Stimulated activated naive CD8-positive, alpha-beta T cell treated with anti-CD3 and anti-CD28 coated beads, Interleukin-15, amount 100 ng/mL, for 72 hours (primary cell): ENCODE results near the gene COTL1.
"Not testable (repeated sequence)": the region's sequence is repeated elsewhere in the genome, so short reads cannot be mapped to it uniquely, and the experiment has no call there.

Experiments
- ATAC-seq: fragments of 150-1000 bp; cut with Tn5 transposase; 2 replicates; pipeline ENCODE4 v1.10.0; 2021; ENCODE audit warnings: mild to moderate bottlenecking, moderate library complexity
- DNase-seq, 2 donors: peaks; one replicate each; pipeline ENCODE4 v3.0.0; 2021 to 2022
- H3K27ac Mint-ChIP-seq, 2 donors: one replicate each; pipeline ENCODE4 v1.8.0; 2022; ENCODE audit warnings: mild to moderate bottlenecking in 2 of 2, mixed read lengths in 2 of 2, moderate library complexity in 2 of 2
- H3K27me3 Mint-ChIP-seq: one replicate; pipeline ENCODE4 v1.8.0; 2022; ENCODE audit warnings: mixed read lengths
- H3K4me1 Mint-ChIP-seq: one replicate; pipeline ENCODE4 v1.8.0; 2022; ENCODE audit warnings: mild to moderate bottlenecking, mixed read lengths
- H3K4me3 Mint-ChIP-seq, 2 donors: one replicate each; pipeline ENCODE4 v1.8.0; 2022; ENCODE audit warnings: mild to moderate bottlenecking in 2 of 2, mixed read lengths in 2 of 2, moderate library complexity in 1 of 2
- H3K9me3 Mint-ChIP-seq, 2 donors: one replicate each; pipeline ENCODE4 v1.8.0; 2022; ENCODE audit warnings: mixed read lengths in 2 of 2

Gene COTL1

GRCh38 chr16:84631153-84631466 lies 13.2 kb upstream of the COTL1 start:
- Mint-ChIP-seq H3K27me3 (peaks cover 25% of the 10 kb centered on the region), H3K4me1 (peaks cover 39% of the 10 kb centered on the region), H3K27ac (no peak overlapping the region), H3K9me3 (no peaks in the 10 kb centered on the region), H3K4me3 (peak overlapping the region; percentile 71 to 78)
- ATAC-seq (peak; percentile 67), DNase-seq (no peak)

GRCh38 chr16:84630446-84631152 lies 12.7 kb upstream of the COTL1 start:
- DNase-seq = no peak
- Mint-ChIP-seq H3K27me3 (peaks cover 25% of the 10 kb centered on the region), H3K4me1 (peaks cover 39% of the 10 kb centered on the region), H3K4me3 (peak overlapping the region; percentile 71 to 78), H3K27ac (peak overlapping the region in 1 of 2 donors; percentile 62), H3K9me3 (no peaks in the 10 kb centered on the region)
- peak; percentile 70 for ATAC-seq

- ATAC-seq = no peak
- no peak overlapping the region for H3K4me3 Mint-ChIP-seq
- no peak for DNase-seq
- H3K27ac Mint-ChIP-seq = no peak overlapping the region
- peaks cover 39% of the 10 kb centered on the region for H3K4me1 Mint-ChIP-seq
- H3K27me3 Mint-ChIP-seq = peaks cover 25% of the 10 kb centered on the region
- H3K9me3 Mint-ChIP-seq = no peaks in the 10 kb centered on the region
Observed at GRCh38 chr16:84630009-84630408, 12.1 kb upstream of the COTL1 start.

GRCh38 chr16:84629580-84629979 lies 11.7 kb upstream of the COTL1 start:
- Mint-ChIP-seq H3K4me1 (peaks cover 39% of the 10 kb centered on the region), H3K9me3 (no peaks in the 10 kb centered on the region), H3K27ac (no peak overlapping the region), H3K4me3 (no peak overlapping the region), H3K27me3 (peaks cover 25% of the 10 kb centered on the region)
- ATAC-seq (no peak), DNase-seq (no peak)

- H3K27me3 Mint-ChIP-seq = peaks cover 17% of the 10 kb centered on the region
- H3K27ac Mint-ChIP-seq = no peak overlapping the region
- H3K4me3 Mint-ChIP-seq = no peak overlapping the region
- no peak for DNase-seq
- H3K4me1 Mint-ChIP-seq = peaks cover 44% of the 10 kb centered on the region
- no peaks in the 10 kb centered on the region for H3K9me3 Mint-ChIP-seq
- ATAC-seq = no peak
Observed at GRCh38 chr16:84628226-84628731, 10.4 kb upstream of the COTL1 start.

GRCh38 chr16:84625556-84625955 lies 7.7 kb upstream of the COTL1 start:
- no peak for DNase-seq
- Mint-ChIP-seq H3K4me1 (peaks cover 39% of the 10 kb centered on the region), H3K27me3 (peaks cover 17% of the 10 kb centered on the region), H3K9me3 (no peaks in the 10 kb centered on the region), H3K27ac (no peak overlapping the region), H3K4me3 (no peak overlapping the region)
- ATAC-seq = no peak

GRCh38 chr16:84620913-84621312 lies 3.0 kb upstream of the COTL1 start:
- H3K4me3 Mint-ChIP-seq, ATAC-seq, DNase-seq, H3K9me3 Mint-ChIP-seq, H3K27ac Mint-ChIP-seq: not testable (repeated sequence)
- H3K4me1 Mint-ChIP-seq = peaks cover 38% of the 10 kb centered on the region
- H3K27me3 Mint-ChIP-seq = peaks cover 10% of the 10 kb centered on the region

- Mint-ChIP-seq H3K27ac (peak overlapping the region; percentile 42 to 77), H3K4me1 (peaks cover 59% of the 10 kb centered on the region), H3K9me3 (no peaks in the 10 kb centered on the region), H3K27me3 (peaks cover 10% of the 10 kb centered on the region), H3K4me3 (peak overlapping the region; percentile 86 to 96)
- ATAC-seq (no peak), DNase-seq (no peak)
Observed at GRCh38 chr16:84618581-84619460, 943 bp upstream of the COTL1 start.

GRCh38 chr16:84617041-84617790 lies 662 bp downstream of the COTL1 start:
- H3K27ac Mint-ChIP-seq = peak overlapping the region; percentile 80 to 94
- ATAC-seq (peak; percentile 78), DNase-seq (peak; percentile 50 to 68)
- peak overlapping the region; percentile 96 to 100 for H3K4me3 Mint-ChIP-seq
- H3K27me3 Mint-ChIP-seq = peaks cover 10% of the 10 kb centered on the region
- no peaks in the 10 kb centered on the region for H3K9me3 Mint-ChIP-seq
- H3K4me1 Mint-ChIP-seq = peaks cover 65% of the 10 kb centered on the region

- DNase-seq (no peak), ATAC-seq (no peak)
- Mint-ChIP-seq H3K27ac (peak overlapping the region; percentile 27 to 80), H3K9me3 (no peaks in the 10 kb centered on the region), H3K4me1 (peaks cover 65% of the 10 kb centered on the region), H3K4me3 (peak overlapping the region; percentile 96 to 100), H3K27me3 (peaks cover 10% of the 10 kb centered on the region)
Observed at GRCh38 chr16:84616515-84616914, 1.4 kb downstream of the COTL1 start.

- H3K9me3 Mint-ChIP-seq = peaks cover 0 to 8% of the 10 kb centered on the region in 2 donors
- DNase-seq (no peak), ATAC-seq (no peak)
- peak overlapping the region in 1 of 2 donors; percentile 85 for H3K27ac Mint-ChIP-seq
- peaks cover 73% of the 10 kb centered on the region for H3K4me1 Mint-ChIP-seq
- peaks cover 10% of the 10 kb centered on the region for H3K27me3 Mint-ChIP-seq
- peak overlapping the region; percentile 85 to 100 for H3K4me3 Mint-ChIP-seq
Observed at GRCh38 chr16:84614968-84615813, 2.7 kb downstream of the COTL1 start.

GRCh38 chr16:84614623-84614967 lies 3.3 kb downstream of the COTL1 start:
- no peak for DNase-seq
- peaks cover 7% of the 10 kb centered on the region for H3K27me3 Mint-ChIP-seq
- H3K9me3 Mint-ChIP-seq = peaks cover 0 to 10% of the 10 kb centered on the region in 2 donors
- H3K4me1 Mint-ChIP-seq = peaks cover 79% of the 10 kb centered on the region
- peak overlapping the region; percentile 34 to 68 for H3K27ac Mint-ChIP-seq
- peak overlapping the region; percentile 85 to 100 for H3K4me3 Mint-ChIP-seq
- ATAC-seq = no peak

- H3K27ac Mint-ChIP-seq = peak overlapping the region; percentile 28 to 68
- ATAC-seq (no peak), DNase-seq (no peak)
- peak overlapping the region; percentile 85 to 100 for H3K4me3 Mint-ChIP-seq
- peaks cover 2% of the 10 kb centered on the region for H3K27me3 Mint-ChIP-seq
- H3K9me3 Mint-ChIP-seq = peaks cover 0 to 10% of the 10 kb centered on the region in 2 donors
- peaks cover 81% of the 10 kb centered on the region for H3K4me1 Mint-ChIP-seq
Observed at GRCh38 chr16:84614073-84614459, 3.8 kb downstream of the COTL1 start.

GRCh38 chr16:84613408-84614072 lies 4.3 kb downstream of the COTL1 start:
- peaks cover 81% of the 10 kb centered on the region for H3K4me1 Mint-ChIP-seq
- peaks cover 0 to 10% of the 10 kb centered on the region in 2 donors for H3K9me3 Mint-ChIP-seq

More at GRCh38 chr16:84613408-84614072, 4.3 kb downstream of the COTL1 start:
- DNase-seq (no peak), ATAC-seq (no peak)
- H3K27me3 Mint-ChIP-seq = no peaks in the 10 kb centered on the region
- peak overlapping the region in 1 of 2 donors; percentile 68 for H3K27ac Mint-ChIP-seq
- peak overlapping the region; percentile 85 to 100 for H3K4me3 Mint-ChIP-seq
